ENCODE data around the gene ENO3. TPM values are rescaled to one million over a fixed set of nuclear protein-coding genes. Genes with fewer than 3 reads are reported as not detected.

ENO3 gene
- total RNA-seq, 1 donor from 2014 or later: 2.6 TPM

DNA sequence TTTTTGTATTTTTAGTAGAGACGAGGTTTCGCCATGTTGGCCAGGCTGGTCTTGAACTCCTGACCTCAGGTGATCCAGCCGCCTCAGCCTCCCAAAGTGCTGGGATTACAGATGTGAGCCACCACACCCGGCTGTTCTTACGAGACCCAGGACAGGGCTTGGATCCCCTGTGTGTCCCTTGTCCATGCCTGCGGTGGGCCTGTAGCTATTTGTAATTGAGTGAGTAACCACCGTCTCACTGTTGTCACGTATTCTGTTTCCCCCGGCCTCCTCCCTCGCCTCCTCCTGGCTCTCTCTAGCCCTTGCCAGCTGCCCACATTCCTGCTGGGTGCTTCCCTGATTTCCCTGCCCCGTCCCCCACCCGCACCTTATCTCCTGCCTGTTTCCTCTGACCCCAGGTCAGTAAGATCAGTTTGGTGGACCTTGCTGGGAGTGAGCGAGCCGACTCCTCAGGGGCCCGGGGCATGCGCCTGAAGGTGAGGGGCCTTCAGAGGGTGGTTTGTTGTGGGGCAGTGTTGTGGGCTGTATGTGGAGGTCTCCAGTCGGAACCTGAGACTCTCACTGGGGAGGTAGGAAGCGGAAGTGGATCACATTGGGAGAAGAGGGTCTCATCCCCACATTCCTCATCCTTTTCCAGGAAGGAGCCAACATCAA, 52.4 kb downstream of the ENO3 start:
- DNase-seq (ENCODE audit: extremely low read depth, low read depth, low spot score): no peak

Other genes starting within 250 kb of the ENO3 start
- gene PELP1, start 247.0 kb upstream of the ENO3 start, total RNA-seq: 21.8 and 25.5 TPM in 2 replicates
- 11.6 and 13.0 TPM in 2 replicates for gene ARRB2, start 240.5 kb upstream of the ENO3 start, total RNA-seq
- gene MED11, start 219.7 kb upstream of the ENO3 start, total RNA-seq: 22.6 and 32.6 TPM in 2 replicates
- 0.06 and 0.15 TPM in 2 replicates for gene ZMYND15, start 211.3 kb upstream of the ENO3 start, total RNA-seq
- 18.0 and 18.5 TPM in 2 replicates for gene CXCL16, start 211.2 kb upstream of the ENO3 start, total RNA-seq
- not detected in 2 replicates for gene TM4SF5, start 179.2 kb upstream of the ENO3 start, total RNA-seq
- 0.44 TPM in 1 of 2 replicates, not detected in the other for gene VMO1, start 164.8 kb upstream of the ENO3 start, total RNA-seq
- gene GLTPD2, start 162.2 kb upstream of the ENO3 start, total RNA-seq: not detected in 2 replicates
- gene PSMB6, start 155.0 kb upstream of the ENO3 start, total RNA-seq: 143 and 209 TPM in 2 replicates
- 33.5 and 36.9 TPM in 2 replicates for gene PLD2, start 144.0 kb upstream of the ENO3 start, total RNA-seq
- gene MINK1, start 117.8 kb upstream of the ENO3 start, total RNA-seq: 51.0 and 74.7 TPM in 2 replicates
- 0.88 and 1.6 TPM in 2 replicates for gene C17orf107, start 51.6 kb upstream of the ENO3 start, total RNA-seq
- gene CHRNE, start 48.0 kb upstream of the ENO3 start, total RNA-seq: 0.76 and 1.5 TPM in 2 replicates
- not detected in 2 replicates for gene GP1BA, start 18.8 kb upstream of the ENO3 start, total RNA-seq
- 47.3 and 52.1 TPM in 2 replicates for gene SLC25A11, start 11.1 kb upstream of the ENO3 start, total RNA-seq
- gene RNF167, start 10.9 kb upstream of the ENO3 start, total RNA-seq: 47.5 and 54.7 TPM in 2 replicates
- gene PFN1, start 2.6 kb upstream of the ENO3 start, total RNA-seq: 1,675 and 1,900 TPM in 2 replicates
- gene SPAG7, start 16.7 kb downstream of the ENO3 start, total RNA-seq: 61.8 and 69.5 TPM in 2 replicates
- 16.4 and 35.1 TPM in 2 replicates for gene CAMTA2, start 36.6 kb downstream of the ENO3 start, total RNA-seq
- gene INCA1, start 46.4 kb downstream of the ENO3 start, total RNA-seq: 0.39 and 0.76 TPM in 2 replicates
- 114 and 117 TPM in 2 replicates for gene KIF1C, start 46.8 kb downstream of the ENO3 start, total RNA-seq
- 0.10 TPM in 1 of 2 replicates, not detected in the other for gene SLC52A1, start 84.3 kb downstream of the ENO3 start, total RNA-seq
- gene ZFP3, start 127.3 kb downstream of the ENO3 start, total RNA-seq: 2.0 and 2.5 TPM in 2 replicates
- 3.4 and 4.4 TPM in 2 replicates for gene ZNF232, start 160.8 kb downstream of the ENO3 start, total RNA-seq
- not detected in 2 replicates for gene USP6, start 164.9 kb downstream of the ENO3 start, total RNA-seq
- gene ZNF594, start 240.7 kb downstream of the ENO3 start, total RNA-seq: 3.5 and 4.9 TPM in 2 replicates

All from glomerular endothelial cell (primary cell).